H1 (cell line): ENCODE measurements around the gene FBXL15. TPM values are rescaled to one million over a fixed set of nuclear protein-coding genes. Genes with fewer than 3 reads are reported as not detected.

Experiments used
- CTCF ChIA-PET: fragments of 300-600 bp; sonication (Branson Sonifier 250); formaldehyde crosslinking; loops from one replicate; lab custom pipeline; 2021; ENCODE audit not compliant: partially characterized antibody; lab: Charles Lee
- POLR2A ChIA-PET: fragments of 300-600 bp; sonication (Branson Sonifier 250); formaldehyde crosslinking; loops from one replicate; lab custom pipeline; 2021; ENCODE audit warnings: inconsistent platforms; ENCODE audit not compliant: partially characterized antibody; lab: Charles Lee
- DNase-seq, 2 experiments: peaks; one replicate each; pipeline versions ENCODE4 v3.0.0 to v3.0.0-alpha.2; 2010 to 2022; ENCODE audit warnings: low spot score in 2 of 2, low read depth in 1 of 2, mixed read lengths in 1 of 2
- FAIRE-seq: peaks from 2 replicates; lab custom pipeline; 2011; peaks lifted over from hg19 to GRCh38; lab: Jason Lieb, UNC
- H2AFZ ChIP-seq: 2 replicates; pipeline ENCODE4 v1.8.1; 2012; ENCODE audit warnings: low read length, inconsistent platforms
- H2AK5ac ChIP-seq: 2 replicates; pipeline ENCODE4 v1.6.1; 2013; ENCODE audit warnings: low read depth, low read length
- H2BK120ac ChIP-seq: replicated peaks from 2 replicates; pipeline ENCODE3; 2013; ENCODE audit warnings: low read depth, low read length, inconsistent platforms
- H2BK12ac ChIP-seq: 2 replicates; pipeline ENCODE4 v1.6.1; 2013; ENCODE audit warnings: low read depth, low read length
- H2BK15ac ChIP-seq: 2 replicates; pipeline ENCODE4 v1.6.1; 2013; ENCODE audit warnings: low read length
- H2BK20ac ChIP-seq: 2 replicates; pipeline ENCODE4 v1.6.1; 2013; ENCODE audit warnings: low read length
- H2BK5ac ChIP-seq: 2 replicates; pipeline ENCODE4 v1.6.1; 2013; ENCODE audit warnings: low read depth, low read length
- H3K14ac ChIP-seq: 2 replicates; pipeline ENCODE4 v1.6.1; 2013; ENCODE audit warnings: inconsistent platforms; ENCODE audit not compliant: insufficient read length
- H3K18ac ChIP-seq: 2 replicates; pipeline ENCODE4 v1.6.1; 2013; ENCODE audit warnings: low read length; ENCODE audit errors: extremely low read depth
- H3K23ac ChIP-seq: 2 replicates; pipeline ENCODE4 v1.6.1; 2013; ENCODE audit warnings: inconsistent platforms; ENCODE audit not compliant: insufficient read length
- H3K23me2 ChIP-seq: 2 replicates; pipeline ENCODE4 v1.6.1; 2013; ENCODE audit warnings: low read depth, low read length
- H3K27ac ChIP-seq: 2 replicates; pipeline ENCODE4 v1.6.1; 2011; ENCODE audit warnings: low read depth, low read length, inconsistent platforms
- H3K27me3 ChIP-seq, 4 experiments: replicated peaks in 1 of 4; 1 replicate in 1 of 4; 2 replicates in 3 of 4; pipeline versions ENCODE4 v1.6.1 to v1.8.1; 2011 to 2013; ENCODE audit warnings: low read length in 3 of 4, mild to moderate bottlenecking in 3 of 4, inconsistent platforms in 2 of 4, mixed read lengths in 2 of 4, moderate library complexity in 1 of 4; ENCODE audit not compliant: control insufficient read depth in 3 of 4, insufficient read depth in 3 of 4; ENCODE audit errors: extremely low read depth in 1 of 4
- H3K36me3 ChIP-seq, 4 experiments: 2 replicates each; pipeline versions ENCODE4 v1.6.1 to v1.8.1; 2011 to 2013; ENCODE audit warnings: mild to moderate bottlenecking in 4 of 4, low read length in 3 of 4, moderate library complexity in 2 of 4, control low read depth in 1 of 4, inconsistent platforms in 1 of 4; ENCODE audit not compliant: insufficient read depth in 4 of 4, control insufficient read depth in 2 of 4
- H3K4ac ChIP-seq: replicated peaks from 2 replicates; pipeline ENCODE3; 2013; ENCODE audit warnings: low read length, low read depth, mixed read lengths, inconsistent platforms; ENCODE audit not compliant: insufficient read length
- H3K4me1 ChIP-seq, 4 experiments: replicated peaks in 1 of 4; 1 replicate in 1 of 4; 2 replicates in 3 of 4; pipeline versions ENCODE4 v1.6.1 to v1.8.1; 2011 to 2013; ENCODE audit warnings: low read length in 3 of 4, inconsistent platforms in 2 of 4, mixed read lengths in 1 of 4; ENCODE audit not compliant: insufficient read depth in 4 of 4, control insufficient read depth in 3 of 4
- H3K4me2 ChIP-seq, 2 experiments: 2 replicates each; pipeline versions ENCODE4 v1.6.1 to v1.8.1; 2011 to 2013; ENCODE audit warnings: low read depth in 2 of 2, low read length in 2 of 2, control low read depth in 1 of 2, inconsistent platforms in 1 of 2, mild to moderate bottlenecking in 1 of 2; ENCODE audit not compliant: insufficient read depth in 1 of 2
- H3K4me3 ChIP-seq, 4 experiments: fragments of 200-600, 300-600 bp in 1 of 4; sonication (generic), shearing (Covaris generic), sonication (Bioruptor Twin) in 1 of 4; 2 replicates each; pipeline versions ENCODE4 v1.5.1 to v1.8.1; 2011 to 2016; ENCODE audit warnings: low read length in 4 of 4, low read depth in 3 of 4, control low read depth in 2 of 4, inconsistent platforms in 2 of 4, mild to moderate bottlenecking in 2 of 4, mixed read lengths in 1 of 4, moderate library complexity in 1 of 4; ENCODE audit not compliant: insufficient read depth in 2 of 4; ENCODE audit errors: extremely low read depth in 1 of 4
- H3K56ac ChIP-seq: replicated peaks from 2 replicates; pipeline ENCODE3; 2013; ENCODE audit warnings: low read depth, mild to moderate bottlenecking, mixed read lengths, low read length, inconsistent platforms; ENCODE audit not compliant: insufficient read length
- H3K79me1 ChIP-seq: 2 replicates; pipeline ENCODE4 v1.6.1; 2013; ENCODE audit warnings: low read depth, low read length, control low read depth
- H3K79me2 ChIP-seq, 2 experiments: 2 replicates each; pipeline versions ENCODE4 v1.6.1 to v1.8.1; 2012 to 2013; ENCODE audit warnings: low read length in 2 of 2, mild to moderate bottlenecking in 2 of 2, inconsistent platforms in 1 of 2; ENCODE audit not compliant: insufficient read depth in 2 of 2, control insufficient read depth in 1 of 2
- H3K9ac ChIP-seq, 4 experiments: replicated peaks in 1 of 4; 1 replicate in 1 of 4; 2 replicates in 3 of 4; pipeline versions ENCODE4 v1.6.1 to v1.8.1; 2011 to 2013; ENCODE audit warnings: low read depth in 3 of 4, low read length in 3 of 4, control low read depth in 2 of 4, mild to moderate bottlenecking in 2 of 4, moderate library complexity in 2 of 4, inconsistent platforms in 1 of 4; ENCODE audit errors: extremely low read depth in 1 of 4
- H3K9me3 ChIP-seq, 2 experiments: 2 replicates each; pipeline versions ENCODE4 v1.6.1 to v1.8.1; 2012 to 2013; ENCODE audit warnings: mild to moderate bottlenecking in 2 of 2, moderate library complexity in 2 of 2, control low read depth in 1 of 2, inconsistent platforms in 1 of 2, low read depth in 1 of 2, low read length in 1 of 2, mixed read lengths in 1 of 2; ENCODE audit not compliant: insufficient read depth in 2 of 2
- H4K20me1 ChIP-seq, 2 experiments: replicated peaks in 1 of 2; 2 replicates each; pipeline versions ENCODE3 to v1.8.1; 2011 to 2013; ENCODE audit warnings: inconsistent platforms in 2 of 2, low read length in 2 of 2, mild to moderate bottlenecking in 1 of 2; ENCODE audit not compliant: insufficient read depth in 2 of 2, control insufficient read depth in 1 of 2
- H4K5ac ChIP-seq: 2 replicates; pipeline ENCODE4 v1.6.1; 2013; ENCODE audit warnings: low read length, low read depth, mixed read lengths, inconsistent platforms; ENCODE audit not compliant: insufficient read length
- H4K8ac ChIP-seq: 2 replicates; pipeline ENCODE4 v1.8.0; 2013; ENCODE audit warnings: mild to moderate bottlenecking, moderate library complexity, low read length, inconsistent platforms; ENCODE audit not compliant: insufficient read depth; ENCODE audit errors: extremely low read depth
- H4K91ac ChIP-seq: replicated peaks from 2 replicates; pipeline ENCODE3; 2013; ENCODE audit warnings: low read length, mixed read lengths, inconsistent platforms; ENCODE audit not compliant: insufficient read length
- BCL11A ChIP-seq, 2 experiments: IDR thresholded peaks; one replicate each; pipeline ENCODE4 v1.6.1; 2011; ENCODE audit warnings: low read depth in 2 of 2, low read length in 2 of 2, mild to moderate bottlenecking in 2 of 2
- CEBPB ChIP-seq: IDR thresholded peaks from 2 replicates; pipeline ENCODE4 v1.6.1; 2012; ENCODE audit warnings: low read depth, low read length
- CTBP2 ChIP-seq: IDR thresholded peaks from 2 replicates; pipeline ENCODE4 v1.7.0; 2011; ENCODE audit warnings: borderline replicate concordance, mild to moderate bottlenecking, moderate library complexity, mixed read lengths, low read length; ENCODE audit not compliant: insufficient read depth, insufficient read length
- FOSL1 ChIP-seq: IDR thresholded peaks from 2 replicates; pipeline ENCODE4 v1.6.1; 2011; ENCODE audit warnings: mild to moderate bottlenecking, low read depth, low read length, moderate library complexity; ENCODE audit not compliant: insufficient read depth
- SIN3A ChIP-seq, 2 experiments: IDR thresholded peaks in 1 of 2; conservative IDR thresholded peaks in 1 of 2; 2 replicates each; pipeline ENCODE4 v1.6.1; 2011 to 2012; ENCODE audit warnings: low read length in 2 of 2, improper control_type of control experiment in 1 of 2, low read depth in 1 of 2, mild to moderate bottlenecking in 1 of 2
- SIRT6 ChIP-seq: IDR thresholded peaks from one replicate; pipeline ENCODE4 v1.7.1; 2012; ENCODE audit warnings: low read length, inconsistent platforms
- TBP ChIP-seq: IDR thresholded peaks from 2 replicates; pipeline ENCODE4 v1.6.1; 2011; ENCODE audit warnings: low read depth, low read length, improper control_type of control experiment
- WGBS, 2 experiments: shearing (Covaris generic) in 1 of 2; methylation state at CpG; one replicate each; pipeline versions ENCODE4 v1.1.6 to v1.1.7; 2013 to 2015; ENCODE audit warnings: low lambda C conversion rate in 2 of 2, mixed read lengths in 2 of 2, inconsistent platforms in 1 of 2, low coverage in 1 of 2, missing lambda C conversion rate in 1 of 2; ENCODE audit not compliant: insufficient replicate concordance in 2 of 2, insufficient coverage in 1 of 2, insufficient read length in 1 of 2; ENCODE audit errors: extremely low coverage in 1 of 2, missing lambda C conversion rate in 1 of 2; 5-methylcytosine and 5-hydroxymethylcytosine counted together
- polyA plus RNA-seq, 7 experiments: library from polyadenylated mRNA; depleted of rRNA in 3 of 7; stranded (reverse) in 5 of 7; unstranded in 2 of 7; fragments of >200 nt in 5 of 7; fragments of 200-250 nt in 2 of 7; gene quantifications; 1 replicate in 5 of 7; 2 replicates in 1 of 7; 4 replicates in 1 of 7; pipeline versions ENCODE4 v1.2.1 to v1.2.3, GENCODE V29; 2011 to 2013; ENCODE audit warnings: missing spikeins in 2 of 7, mixed read lengths in 2 of 7
- total RNA-seq: library from RNA; stranded (reverse); fragmentation: NEBNext Ultra II Directional; extraction: Animal tissue kit (Norgen Biotek cat#: 25700); gene quantifications from 2 replicates; pipeline ENCODE4 v1.2.1, GENCODE V29; 2021

FBXL15 gene
- total and polyA plus RNA-seq, 2 of the 8 experiments (the other 6 are each of a cell fraction or from before 2014, with no cell fraction given), result 11.3 to 22.6 TPM

GRCh38 chr10:102397222-102398171 lies 23.1 kb upstream of the FBXL15 start:
- H2BK12ac ChIP-seq, result no peak overlapping the region
- CTCF ChIA-PET, result interaction anchor here (0.9 to 16.4 kb wide), 20 partner anchors 7 to 265 kb away, joined by 3 to 357 read pairs (median 6); partner anchors contain the start of genes C10orf95, CUEDC2, ELOVL3 and FBXL15
- 94% methylated on average over 14 of the region's 14 CpGs; no CpG with 5 or more reads in 1 of the 2 experiments for WGBS, 2 experiments
- TF ChIP-seq SIRT6 (no peak), SIN3A (conservative IDR thresholded peaks at IDR 0.05 in 1 of 2, IDR thresholded peaks at IDR 0.05 in 1 of 2; ENCODE audit: low read depth in 1 of 2, low read length in 2 of 2) (no peak), TBP (no peak), FOSL1 (no peak), CEBPB (no peak), BCL11A (IDR thresholded peaks at IDR 0.05; ENCODE audit: low read depth in 2 of 2, low read length in 2 of 2) (no peak), CTBP2 (no peak)
- TF ChIP-seq, all 59 proteins: peak for 0
- POLR2A ChIA-PET, result interaction anchor here (0.8 to 6.1 kb wide), 7 partner anchors 8 to 265 kb away, joined by 3 to 38 read pairs (median 6); partner anchors contain the start of genes CUEDC2 and FBXL15
- peaks cover 13% of the 10 kb centered on the region for H3K23me2 ChIP-seq
- no peak overlapping the region for H4K5ac ChIP-seq
- H2AFZ ChIP-seq, result no peak overlapping the region
- H2BK20ac ChIP-seq, result no peak overlapping the region
- no peak overlapping the region; a peak in 1 of 4 replicates for H3K4me2 ChIP-seq
- no peaks in the 10 kb centered on the region for H3K9me3 ChIP-seq
- no peak overlapping the region for H2BK5ac ChIP-seq
- H3K23ac ChIP-seq, result no peak overlapping the region
- no peak overlapping the region for H2AK5ac ChIP-seq
- no peak for FAIRE-seq
- H3K36me3 ChIP-seq, result peaks cover 2 to 13% (median 8%) of the 10 kb centered on the region in 4 experiments; a peak in 6 of 8 replicates
- no peak overlapping the region for H3K27ac ChIP-seq
- no peak overlapping the region for H3K14ac ChIP-seq
- no peak overlapping the region for H3K4ac ChIP-seq
- H3K79me2 ChIP-seq, result no peaks in the 10 kb centered on the region
- peaks cover 0 to 23% (median 18%) of the 10 kb centered on the region in 4 experiments; a peak in 6 of 7 replicates for H3K27me3 ChIP-seq
- H3K4me3 ChIP-seq, result no peak overlapping the region
- no peak for DNase-seq
- H4K20me1 ChIP-seq, result peaks cover 6 to 12% of the 10 kb centered on the region in 2 experiments
- H2BK120ac ChIP-seq, result no peak overlapping the region
- no peak overlapping the region for H3K9ac ChIP-seq
- H3K4me1 ChIP-seq, result peaks cover 0 to 21% (median 14%) of the 10 kb centered on the region in 4 experiments; a peak in 6 of 7 replicates
- H4K91ac ChIP-seq, result no peak overlapping the region
- H3K79me1 ChIP-seq, result no peaks in the 10 kb centered on the region
- H3K56ac ChIP-seq, result no peak overlapping the region
- no peak overlapping the region for H4K8ac ChIP-seq
- no peak overlapping the region for H3K18ac ChIP-seq
- H2BK15ac ChIP-seq, result no peak overlapping the region
